Activated T-cell treated with anti-CD3 and anti-CD28 coated beads for 1 hour (primary cell): ENCODE results near the gene ZNF714.
"Not testable (repeated sequence)": the region's sequence is repeated elsewhere in the genome, so short reads cannot be mapped to it uniquely, and the experiment has no call there.

Experiments
- DNase-seq: peaks from one replicate; pipeline ENCODE4 v3.0.0-alpha.2; 2020; ENCODE audit warnings: low read depth

Gene ZNF714

DNA sequence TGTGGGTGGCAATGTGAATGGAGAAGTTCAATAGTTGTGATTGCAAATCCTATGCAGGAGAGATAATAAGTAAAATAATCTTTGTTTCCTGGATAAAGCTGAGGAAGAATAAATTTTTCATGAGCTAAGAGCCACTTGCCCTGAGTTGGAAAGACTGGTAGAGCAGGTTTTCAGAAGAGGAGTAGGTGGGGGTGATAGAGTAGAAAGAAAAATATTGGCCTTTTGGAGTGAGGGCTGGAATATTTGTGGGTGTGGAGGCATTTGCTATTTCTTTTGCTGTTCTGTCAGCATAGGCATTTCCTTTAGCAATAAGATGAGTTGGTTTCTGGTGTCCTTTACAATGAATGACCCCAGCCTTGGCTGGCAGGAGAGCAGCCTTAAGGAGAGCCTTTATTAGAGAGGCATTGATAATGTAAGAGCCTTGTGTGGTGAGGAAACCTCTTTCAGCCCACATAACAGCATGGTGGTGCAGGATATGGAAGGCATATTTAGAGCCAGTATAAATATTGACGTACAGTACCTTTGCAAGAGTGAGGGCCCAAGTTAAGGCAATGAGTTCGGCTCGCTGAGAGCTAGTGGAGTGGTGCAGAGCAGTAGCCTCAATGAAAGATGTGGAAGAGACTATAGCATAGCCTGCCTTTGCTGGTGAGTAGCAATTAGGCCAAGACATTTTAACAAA lies 48.2 kb downstream of the ZNF714 start:
- no peak for DNase-seq

DNA sequence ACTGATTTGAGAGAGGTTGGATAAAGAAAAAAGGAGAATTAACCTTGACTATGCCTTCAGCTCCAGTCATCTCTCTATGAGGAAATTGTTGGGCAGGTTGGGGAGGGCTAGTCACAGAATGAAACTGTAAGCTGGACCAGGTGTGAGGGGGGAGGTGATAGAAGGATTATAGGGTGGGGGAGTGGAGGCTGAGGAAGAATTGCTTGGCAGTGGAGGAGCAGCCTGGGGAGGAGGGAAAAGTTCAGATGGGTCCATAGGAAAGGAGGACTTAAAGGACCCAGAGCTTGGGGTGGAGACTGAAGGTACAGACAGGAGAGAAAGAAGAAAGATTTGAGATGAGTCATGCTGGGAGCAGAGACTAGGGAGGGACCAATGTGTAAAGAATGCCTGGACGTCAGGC lies 51.6 kb downstream of the ZNF714 start:
- DNase-seq, result no peak

DNA sequence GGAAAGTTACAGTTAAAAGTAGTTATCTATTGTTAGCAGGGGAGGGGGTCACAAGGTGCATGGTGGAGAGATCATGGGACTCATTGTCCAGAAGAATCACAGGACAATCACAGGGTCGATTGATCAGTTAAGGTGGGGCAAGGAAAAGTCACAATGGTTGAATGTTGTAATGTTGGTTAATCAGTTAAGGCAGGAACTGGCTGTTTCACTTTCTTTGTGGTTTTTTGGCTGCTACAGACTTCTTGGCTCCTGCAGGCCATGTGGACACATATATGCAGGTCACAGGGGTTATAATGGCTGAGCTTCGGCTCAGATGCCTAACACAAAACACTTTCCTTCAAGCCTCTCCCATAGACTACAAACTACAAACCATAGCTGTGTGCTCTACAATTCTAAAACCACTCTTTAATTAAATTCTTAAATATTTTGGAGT lies 52.9 kb downstream of the ZNF714 start:
- no peak for DNase-seq

DNA sequence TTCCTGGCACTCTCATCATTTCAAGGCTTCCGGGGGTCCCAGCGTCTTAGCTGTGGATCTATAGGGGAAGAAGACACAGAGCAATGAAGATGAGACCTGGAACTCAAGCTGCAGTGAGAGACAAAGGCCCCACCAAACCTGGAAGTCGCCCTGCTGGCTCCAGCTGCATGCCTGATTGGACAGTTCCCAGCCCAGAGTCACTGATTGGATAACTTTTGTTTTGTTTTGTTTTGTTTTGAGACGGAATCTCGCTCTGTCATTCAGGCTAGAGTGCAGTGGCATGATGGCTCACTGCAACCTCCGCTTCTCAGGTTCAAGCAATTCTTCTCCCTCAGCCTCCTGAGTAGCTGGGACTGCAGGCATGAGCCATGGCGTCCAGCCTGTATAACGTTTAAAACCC lies 53.4 kb downstream of the ZNF714 start:
- DNase-seq, result no peak

DNA sequence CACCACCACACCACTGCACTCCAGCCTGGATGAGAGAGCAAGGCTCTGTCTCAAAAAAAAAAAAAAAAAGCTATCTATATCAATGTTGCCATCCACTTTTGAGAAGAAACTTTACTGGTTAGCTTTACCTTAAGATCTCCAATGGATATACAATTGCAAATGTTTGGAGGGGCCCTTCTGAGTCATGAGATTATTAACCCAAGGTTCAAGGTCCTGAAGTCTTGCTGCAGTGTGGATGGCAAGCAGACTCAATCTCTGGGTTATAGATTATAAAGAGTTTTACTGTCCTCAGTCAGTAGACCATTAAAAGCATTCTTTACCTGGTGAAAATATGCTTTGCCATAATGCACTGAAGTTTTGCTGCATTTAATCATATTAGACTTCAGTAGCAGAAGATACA lies 56.1 kb downstream of the ZNF714 start:
- no peak for DNase-seq

DNA sequence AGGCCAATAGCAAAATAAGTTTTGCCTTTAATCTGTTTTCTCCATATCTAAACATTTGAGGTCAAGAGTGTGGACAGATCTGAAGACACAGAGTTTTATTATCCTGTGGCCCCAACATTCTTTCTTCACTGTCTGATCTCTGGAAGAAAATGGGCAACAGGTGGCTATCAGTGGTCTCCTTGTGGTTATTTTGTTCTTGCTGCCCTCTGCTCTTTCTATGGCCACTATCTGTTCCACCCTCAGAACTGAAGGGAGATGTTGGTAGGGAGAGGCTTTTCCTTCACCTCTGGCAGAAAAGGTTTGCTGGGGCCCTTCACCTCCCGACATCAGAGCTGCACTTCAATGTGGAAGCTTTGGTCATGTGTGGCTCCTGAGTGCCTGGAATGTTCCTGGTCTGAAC lies 59.0 kb downstream of the ZNF714 start:
- DNase-seq, result not testable (repeated sequence)

DNA sequence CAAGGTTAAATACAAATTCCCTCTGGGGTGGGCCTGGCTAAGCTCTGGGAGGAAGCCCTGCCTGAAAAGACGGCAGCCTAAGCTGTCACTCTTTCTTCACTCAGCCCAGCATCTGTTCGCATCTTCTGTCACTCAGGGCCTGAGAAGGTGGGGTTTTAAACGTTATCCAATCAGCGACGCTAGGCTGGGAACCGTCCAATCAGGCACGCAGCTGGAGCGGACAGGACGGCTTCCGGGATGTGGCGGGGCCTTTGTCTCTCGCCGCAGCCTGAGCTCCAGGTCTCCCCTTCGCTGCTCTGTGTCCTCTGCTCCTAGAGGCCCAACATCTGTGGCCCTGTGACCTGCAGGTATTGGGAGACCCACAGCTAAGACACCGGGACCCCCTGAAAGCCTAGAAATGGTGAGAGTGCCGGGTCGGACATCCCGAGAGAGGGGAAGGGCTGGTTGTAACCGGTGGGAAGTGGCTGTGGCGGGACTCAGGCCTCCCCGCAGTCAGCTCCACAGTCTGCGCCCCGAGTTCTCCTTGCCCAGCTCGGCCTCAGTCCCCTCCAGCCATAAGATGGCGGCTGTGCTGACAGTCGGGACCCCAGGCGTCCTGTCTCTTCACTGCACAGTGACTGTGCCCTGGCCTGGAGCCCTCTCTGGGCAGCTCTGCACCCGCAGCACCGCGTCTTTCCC lies 59.9 kb downstream of the ZNF714 start, which contains the start of gene ZNF431:
TSS of gene ZNF431 (plus strand) at position 254 of the 678 bp plus-strand sequence. CDS start at position 398, 144 bp downstream.
- DNase-seq, result peak; percentile 80

DNA sequence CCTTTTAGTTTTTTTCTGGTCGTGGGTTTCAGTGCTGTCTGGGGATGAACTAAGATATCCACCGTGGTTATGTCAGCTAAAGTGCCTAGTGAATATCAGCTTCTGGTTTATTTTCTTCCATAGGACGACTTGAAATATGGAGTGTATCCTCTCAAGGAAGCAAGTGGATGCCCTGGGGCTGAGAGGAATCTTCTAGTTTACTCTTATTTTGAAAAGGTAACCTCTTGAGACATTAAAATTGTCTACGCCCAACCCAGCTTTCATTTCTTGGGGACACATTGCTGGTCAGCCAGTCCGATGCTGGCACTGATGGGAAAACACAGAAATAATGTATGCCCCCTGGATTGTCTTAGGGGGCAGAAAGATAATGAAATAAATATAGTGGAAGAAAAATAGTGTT lies 61.4 kb downstream of the ZNF714 start:
- no peak for DNase-seq

DNA sequence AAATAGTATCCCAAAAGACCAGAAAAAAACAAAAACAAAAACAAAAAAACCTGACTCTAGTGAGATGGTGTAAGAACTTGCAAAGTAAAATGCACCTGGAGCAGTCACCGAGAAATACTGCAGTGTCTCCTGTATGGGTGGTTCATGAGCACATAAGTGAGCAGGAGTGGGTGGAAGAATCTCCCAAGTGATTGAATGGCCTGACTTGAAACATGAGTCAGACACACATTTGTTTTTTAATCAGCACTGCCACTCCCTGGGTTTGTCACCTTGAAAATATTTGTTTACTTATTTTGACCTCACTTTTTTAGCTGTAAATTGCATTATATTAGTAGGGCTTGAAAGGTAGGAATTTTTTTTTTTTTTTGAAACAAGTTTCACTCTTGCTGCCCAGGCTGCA lies 61.9 kb downstream of the ZNF714 start:
- DNase-seq, result no peak

DNA sequence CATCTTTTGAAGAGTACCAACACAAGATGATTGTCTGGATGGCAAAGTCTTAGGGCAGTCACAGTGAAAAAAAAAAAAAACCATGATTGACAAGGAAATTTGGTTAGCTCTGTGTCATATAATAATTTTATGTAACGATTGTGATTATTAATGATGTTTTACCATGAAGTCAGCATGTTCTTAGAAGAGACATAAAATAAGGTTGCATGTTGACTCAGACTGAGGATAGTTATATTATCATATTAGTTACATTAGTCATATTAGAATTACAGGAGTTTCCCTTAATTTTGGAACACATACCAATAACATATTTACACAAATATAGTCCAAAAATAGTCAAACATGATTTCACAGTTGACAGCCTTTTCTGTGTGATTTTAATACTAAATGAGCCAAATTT lies 65.5 kb downstream of the ZNF714 start:
- DNase-seq, result no peak

DNA sequence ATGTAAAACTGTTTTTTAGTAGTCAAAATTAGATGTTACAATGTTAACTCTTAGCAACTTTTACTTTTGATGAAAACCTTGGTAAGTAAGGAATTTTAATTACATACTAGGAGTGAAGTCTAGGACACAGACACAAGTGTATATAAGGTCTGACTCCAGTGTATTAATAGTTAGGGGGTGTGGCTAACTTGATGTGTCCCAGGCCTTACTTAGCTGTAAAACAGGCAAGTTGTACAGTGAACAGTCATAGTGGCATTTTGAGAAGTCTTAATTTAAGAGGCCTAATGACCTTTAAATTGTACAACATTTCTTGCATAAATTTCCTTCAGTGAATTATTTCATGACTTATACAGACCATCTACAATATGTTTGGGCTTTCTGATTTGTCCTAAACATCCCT lies 66.7 kb downstream of the ZNF714 start:
- DNase-seq, result no peak

DNA sequence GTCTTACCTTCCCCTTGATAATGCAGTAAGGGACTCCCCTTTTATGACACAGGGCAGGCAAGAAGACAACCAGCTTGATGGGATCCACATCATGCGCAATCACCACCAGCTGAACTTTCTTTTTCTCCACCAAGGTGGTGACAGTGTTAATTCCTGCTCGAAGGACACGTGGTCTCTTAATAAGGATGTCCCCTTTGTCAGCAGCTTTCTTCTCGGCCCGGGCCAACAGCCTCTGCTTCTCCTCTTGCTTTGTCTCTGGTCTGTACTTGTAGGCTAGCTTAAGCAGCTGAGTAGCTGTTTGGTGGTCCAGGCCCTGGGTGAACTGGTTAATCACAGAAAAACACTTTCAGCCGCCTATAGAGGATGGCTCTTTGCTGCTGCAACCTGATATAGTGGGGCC lies 67.9 kb downstream of the ZNF714 start:
- DNase-seq, result no peak

DNA sequence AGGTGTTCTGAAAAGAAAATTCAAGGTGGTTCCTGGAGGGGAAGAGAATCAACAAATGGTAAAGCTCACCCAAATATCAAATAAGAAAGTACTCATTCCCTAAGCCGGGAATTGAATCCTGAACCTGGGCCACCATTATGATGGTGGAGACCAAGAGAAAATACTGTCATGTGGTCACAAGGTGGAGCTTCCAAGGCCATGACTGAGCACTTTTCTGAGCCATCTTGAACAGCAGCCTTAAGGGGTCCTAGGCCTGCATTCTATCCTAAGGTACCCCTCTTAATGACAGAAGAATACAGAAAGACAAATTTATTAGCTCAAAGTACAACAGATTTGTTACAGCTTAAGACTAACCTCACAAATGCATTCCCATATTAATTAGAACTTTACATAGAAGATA lies 69.5 kb downstream of the ZNF714 start:
- no peak for DNase-seq

DNA sequence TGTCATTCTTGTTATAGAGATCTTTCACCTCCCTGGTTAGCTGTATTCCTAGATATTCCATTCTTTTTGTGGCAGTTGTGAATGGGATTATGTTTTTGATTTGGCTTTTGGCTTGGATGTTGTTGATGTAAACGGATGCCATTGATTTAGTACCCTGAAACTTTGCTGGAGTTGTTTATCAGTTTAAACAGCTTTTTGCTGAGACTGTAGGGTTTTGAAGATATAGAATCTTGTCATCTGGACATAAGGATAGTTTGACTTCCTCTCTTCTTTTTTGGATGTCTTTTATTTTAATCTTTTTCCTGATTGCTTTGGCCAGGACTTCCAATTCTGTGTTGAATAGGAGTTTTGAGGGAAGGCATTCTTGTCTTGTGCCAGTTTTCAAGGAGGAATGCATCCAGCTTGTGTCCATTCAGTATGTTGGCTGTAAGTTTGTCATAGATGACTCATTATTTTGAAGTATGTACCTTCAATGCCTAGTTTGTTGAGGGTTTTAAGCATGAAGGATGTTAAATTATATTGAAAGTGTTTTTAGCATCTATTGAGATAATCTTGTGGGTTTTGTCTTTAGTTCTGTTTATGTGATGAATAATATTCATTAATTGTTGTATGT lies 76.6 kb downstream of the ZNF714 start:
- no peak for DNase-seq

DNA sequence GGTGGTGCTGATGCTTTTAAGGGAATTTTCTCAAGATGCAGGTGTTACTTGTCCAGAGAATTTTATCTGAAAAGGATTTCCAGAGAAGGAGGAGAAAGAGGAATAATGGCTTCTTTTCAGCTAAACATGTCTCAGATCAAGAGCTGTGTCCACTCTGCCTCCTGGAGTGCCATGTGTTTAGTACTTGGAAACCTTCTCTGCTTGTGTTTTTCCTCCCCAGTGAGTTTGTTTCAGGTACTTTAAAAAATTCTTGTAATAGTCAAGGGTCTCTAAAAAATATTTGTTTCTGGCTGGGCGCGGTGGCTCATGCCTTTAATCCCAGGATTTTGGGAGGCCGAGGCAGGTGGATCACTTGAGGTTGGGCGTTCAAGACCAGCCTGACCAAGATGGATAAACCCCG lies 82.5 kb downstream of the ZNF714 start:
- no peak for DNase-seq

DNA sequence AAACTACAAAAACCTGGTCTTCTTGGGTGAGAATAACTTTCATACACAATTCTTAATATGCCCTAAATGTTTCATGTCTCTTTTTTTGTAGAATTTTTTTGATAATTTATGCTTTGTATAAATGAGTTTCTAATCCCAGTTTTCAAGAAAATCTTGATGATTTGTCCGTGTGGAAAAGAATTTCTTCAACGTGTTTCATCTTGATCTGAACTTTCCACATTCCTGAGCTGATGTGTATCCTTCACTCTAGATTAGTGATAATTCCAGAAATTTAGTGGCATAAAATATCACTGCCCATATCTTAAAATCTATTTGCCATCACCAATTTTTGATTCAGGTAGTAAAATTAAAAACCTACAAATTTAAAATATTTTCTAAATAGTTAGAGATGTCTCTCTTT lies 84.4 kb downstream of the ZNF714 start:
- DNase-seq, result no peak
